Epithelial cell of esophagus (primary cell): ENCODE measurements around the gene GPX4.

ENCODE experiments used
- DNase-seq: peaks from one replicate; pipeline ENCODE4 v3.0.0; 2010; ENCODE audit warnings: low read depth
- H3K4me3 ChIP-seq: 2 replicates; pipeline ENCODE4 v1.5.1; 2011; ENCODE audit warnings: mild to moderate bottlenecking, low read length, control low read depth
- CTCF ChIP-seq: IDR thresholded peaks from 2 replicates; pipeline ENCODE4 v1.5.1; 2011; ENCODE audit warnings: low read depth, mild to moderate bottlenecking, low read length, control low read depth, inconsistent platforms; ENCODE audit not compliant: insufficient read depth; ENCODE audit errors: missing control alignments

The GPX4 gene

GRCh38 chr19:1087813-1088415, 15.9 kb upstream of the GPX4 start:
- no peak overlapping the region for H3K4me3 ChIP-seq
- no peak for TF ChIP-seq CTCF
- DNase-seq, result no peak

- no peak overlapping the region for H3K4me3 ChIP-seq
- TF ChIP-seq CTCF, result no peak
- no peak for DNase-seq
These were observed 15.3 kb upstream of the GPX4 start for GRCh38 chr19:1088416-1089010.

GRCh38 chr19:1089126-1089771, 14.5 kb upstream of the GPX4 start:
- H3K4me3 ChIP-seq, result no peak overlapping the region
- TF ChIP-seq CTCF, result no peak
- no peak for DNase-seq

GRCh38 chr19:1089891-1090290, 13.9 kb upstream of the GPX4 start:
- DNase-seq, result no peak
- H3K4me3 ChIP-seq, result no peak overlapping the region
- no peak for TF ChIP-seq CTCF

GRCh38 chr19:1090731-1091543, 12.9 kb upstream of the GPX4 start:
- no peak for TF ChIP-seq CTCF
- no peak for DNase-seq
- no peak overlapping the region for H3K4me3 ChIP-seq

- no peak for DNase-seq
- no peak overlapping the region for H3K4me3 ChIP-seq
- TF ChIP-seq CTCF, result no peak
These were observed 12.1 kb upstream of the GPX4 start for GRCh38 chr19:1091544-1092175.
